Gastrocnemius medialis (tissue), 4 donors: ENCODE measurements around the gene PDRG1. TPM values are rescaled to one million over a fixed set of nuclear protein-coding genes. Genes with fewer than 3 reads are reported as not detected.
A peak's percentile ranks its signal among the peaks of the same experiment; 100 is the strongest.

Experiments used
- ATAC-seq, 2 donors: fragments of 150-250 bp; one replicate each; pipeline ENCODE4 v1.9.1; 2016
- DNase-seq, 2 donors: peaks; one replicate each; pipeline ENCODE4 v3.0.0-alpha.2; 2019
- H3K27ac ChIP-seq, 4 donors: fragments of 200-600 bp; sonication (generic); 1 replicate in 1 of 4; 2 replicates in 3 of 4; pipeline ENCODE4 v1.5.1; 2016 to 2018; ENCODE audit warnings: mild to moderate bottlenecking in 2 of 4, moderate library complexity in 1 of 4
- H3K27me3 ChIP-seq, 3 donors: fragments of 200-600 bp; sonication (generic) in 2 of 3; 1 replicate in 1 of 3; 2 replicates in 2 of 3; pipeline versions ENCODE4 v1.5.1 to v1.6.0; 2016 to 2019; ENCODE audit warnings: mild to moderate bottlenecking in 1 of 3, moderate library complexity in 1 of 3
- H3K36me3 ChIP-seq, 2 donors: fragments of 200-600 bp; sonication (generic) in 1 of 2; one replicate each; pipeline ENCODE4 v1.5.1; 2017 to 2018
- H3K4me1 ChIP-seq, 2 donors: fragments of 200-600 bp; sonication (generic) in 1 of 2; one replicate each; pipeline ENCODE4 v1.5.1; 2016 to 2017; ENCODE audit warnings: mild to moderate bottlenecking in 2 of 2
- H3K4me3 ChIP-seq, 4 donors: fragments of 200-600 bp; sonication (generic) in 3 of 4; 1 replicate in 1 of 4; 2 replicates in 3 of 4; pipeline ENCODE4 v1.5.1; 2016 to 2019; ENCODE audit warnings: mild to moderate bottlenecking in 2 of 4
- H3K9me3 ChIP-seq, 3 donors: fragments of 200-600 bp; sonication (generic) in 2 of 3; 1 replicate in 1 of 3; 2 replicates in 2 of 3; pipeline ENCODE4 v1.5.1; 2016 to 2019
- CTCF ChIP-seq, 5 experiments: fragments of 450-650 bp in 3 of 5; fragments of 200-600 bp in 2 of 5; sonication (generic) in 2 of 5; IDR thresholded peaks in 4 of 5; conservative IDR thresholded peaks in 1 of 5; 1 replicate in 4 of 5; 2 replicates in 1 of 5; pipeline ENCODE4 v1.5.1; 2016 to 2019; ENCODE audit warnings: antibody characterized with exemption in 5 of 5, mild to moderate bottlenecking in 3 of 5, moderate library complexity in 3 of 5
- POLR2A ChIP-seq, 2 donors: fragments of 450-650 bp; IDR thresholded peaks; one replicate each; pipeline ENCODE4 v1.6.1; 2017; ENCODE audit warnings: antibody characterized with exemption in 2 of 2, mild to moderate bottlenecking in 2 of 2, moderate library complexity in 2 of 2
- in situ Hi-C, 4 donors: fragments of 200-750 bp; cut with MboI; loops; one replicate each; pipeline versions ENCODE4 v1.15.0 to v1.8.0; 2017; ENCODE audit warnings: low sequenced_read_pairs in 4 of 4
- intact Hi-C: fragments of 100-400 bp; cut with DNase I; formaldehyde crosslinking; loops from one replicate; pipeline ENCODE4 v1.15.1; 2023; ENCODE audit warnings: low total_unique reads
- total RNA-seq, 4 donors: library from RNA; depleted of rRNA; stranded (reverse); fragments of >200 nt; gene quantifications; one replicate each; pipeline versions ENCODE4 v1.1.0 to v1.2.3, GENCODE V29; 2016

The PDRG1 gene
- total RNA-seq, 4 donors from 2014 or later, result 7.0 to 12.9 (median 9.6) TPM

- H3K4me1 ChIP-seq, result no peaks in the 10 kb centered on the region
- H3K4me3 ChIP-seq, result no peak overlapping the region
- ATAC-seq (peak; percentile 99 to 100), DNase-seq (peak; percentile 65 to 67)
- H3K36me3 ChIP-seq, result no peaks in the 10 kb centered on the region
- no peaks in the 10 kb centered on the region for H3K9me3 ChIP-seq
- in situ Hi-C loops, result no loop called here
- H3K27me3 ChIP-seq, result no peaks in the 10 kb centered on the region
- intact Hi-C loops, result no loop called here
- TF ChIP-seq CTCF (IDR thresholded peaks at IDR 0.05 in 4 of 5, conservative IDR thresholded peaks at IDR 0.05 in 1 of 5), result no peak
- no peak for TF ChIP-seq POLR2A (IDR thresholded peaks at IDR 0.05)
- H3K27ac ChIP-seq, result peak overlapping the region; percentile 54 to 71 (median 62)
Measured at GRCh38 chr20:31894980-31895675, 56.7 kb downstream of the PDRG1 start.

Other genes with a start within 250 kb of the PDRG1 start
- 10 to 100 TPM; 41.5 to 87.8 (median 55.3) TPM for gene BCL2L1, start 229.2 kb downstream of the PDRG1 start, total RNA-seq
- 1 to 10 TPM in 2 of 4 donors, under 1 TPM in 2; 0.46 to 1.9 (median 1.0) TPM for gene TPX2, start 212.8 kb downstream of the PDRG1 start, total RNA-seq
- gene MYLK2, start 132.7 kb downstream of the PDRG1 start, total RNA-seq, result 100 to 1,000 TPM in 2 of 4 donors, 10 to 100 TPM in 2; 17.2 to 255 (median 88.4) TPM
- gene FOXS1, start 106.4 kb downstream of the PDRG1 start, total RNA-seq, result under 1 TPM in 1 of 4 donors, not detected in 3; 0.33 TPM
- 1 to 10 TPM in 1 of 4 donors, not detected in 3; 1.1 TPM for gene DUSP15, start 81.5 kb downstream of the PDRG1 start, total RNA-seq
- gene TTLL9, start 81.4 kb downstream of the PDRG1 start, total RNA-seq, result not detected
- not detected for gene XKR7, start 16.1 kb upstream of the PDRG1 start, total RNA-seq
- 1 to 10 TPM; 2.2 to 5.8 (median 3.2) TPM for gene CCM2L, start 58.4 kb upstream of the PDRG1 start, total RNA-seq
- 1 to 10 TPM; 1.4 to 4.7 (median 4.2) TPM for gene HCK, start 100.2 kb upstream of the PDRG1 start, total RNA-seq
- gene TM9SF4, start 157.7 kb upstream of the PDRG1 start, total RNA-seq, result 10 to 100 TPM; 18.0 to 22.9 (median 21.0) TPM